ENCODE data around the gene MTRF1.

GRCh38 chr13:41231786-41232185 is 31.6 kb downstream of the MTRF1 start:
- TF ChIP-seq CTCF (IDR thresholded peaks at IDR 0.05) (no peak), POLR2A (IDR thresholded peaks at IDR 0.05) (no peak)
